HG03460 (cell line): ENCODE measurements around the gene GXYLT1.
"Not testable (repeated sequence)": the region's sequence is repeated elsewhere in the genome, so short reads cannot be mapped to it uniquely, and the experiment has no call there.

Source experiments
- ATAC-seq: cut with Tn5 transposase; IDR thresholded peaks from one replicate; pipeline ENCODE4 v1.9.1; 2021; ENCODE audit not compliant: unreplicated experiment

GXYLT1 gene, protein sequence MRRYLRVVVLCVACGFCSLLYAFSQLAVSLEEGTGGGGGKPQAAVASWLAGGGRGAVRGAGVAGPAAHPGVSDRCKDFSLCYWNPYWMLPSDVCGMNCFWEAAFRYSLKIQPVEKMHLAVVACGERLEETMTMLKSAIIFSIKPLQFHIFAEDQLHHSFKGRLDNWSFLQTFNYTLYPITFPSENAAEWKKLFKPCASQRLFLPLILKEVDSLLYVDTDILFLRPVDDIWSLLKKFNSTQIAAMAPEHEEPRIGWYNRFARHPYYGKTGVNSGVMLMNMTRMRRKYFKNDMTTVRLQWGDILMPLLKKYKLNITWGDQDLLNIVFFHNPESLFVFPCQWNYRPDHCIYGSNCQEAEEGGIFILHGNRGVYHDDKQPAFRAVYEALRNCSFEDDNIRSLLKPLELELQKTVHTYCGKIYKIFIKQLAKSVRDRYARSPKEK

DNA sequence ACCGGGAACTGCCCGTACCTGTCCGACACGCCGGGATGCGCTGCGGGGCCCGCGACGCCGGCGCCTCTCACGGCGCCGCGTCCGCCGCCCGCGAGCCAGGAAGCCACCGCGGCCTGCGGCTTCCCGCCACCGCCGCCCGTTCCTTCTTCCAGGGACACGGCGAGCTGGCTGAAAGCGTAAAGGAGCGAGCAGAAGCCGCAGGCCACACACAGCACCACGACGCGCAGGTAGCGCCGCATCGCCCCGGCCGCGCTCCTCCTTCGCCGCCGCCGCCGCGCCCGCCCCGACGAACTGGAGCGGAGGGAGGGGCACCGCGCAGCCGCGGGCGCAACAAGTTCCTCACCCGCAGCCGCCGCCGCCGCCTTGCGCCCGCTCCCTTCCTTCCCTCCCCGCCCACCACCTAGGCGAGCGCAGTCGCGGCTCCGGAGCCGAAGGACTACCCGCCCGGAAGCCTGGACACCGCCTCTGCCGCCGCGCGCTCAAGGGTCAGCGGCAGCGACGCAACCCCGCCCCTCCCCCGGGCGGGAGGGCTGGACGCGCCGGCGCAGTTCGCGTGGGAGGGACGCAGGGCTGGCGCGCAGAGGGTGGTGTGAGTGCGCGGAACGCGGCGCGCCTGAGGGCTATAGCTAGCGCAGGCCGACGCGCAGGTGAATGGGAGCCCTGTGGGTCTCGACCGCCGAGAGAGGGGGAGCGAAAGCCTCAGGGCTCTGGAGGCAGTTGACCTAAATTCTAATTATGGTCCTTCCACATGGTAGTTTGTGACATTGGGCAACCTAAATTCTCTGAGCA lies at the start of gene GXYLT1:
TSS of gene GXYLT1 (minus strand) at position 467 of the 789 bp plus-strand sequence. CDS start at position 239, 228 bp downstream.
- peak; percentile 91 for ATAC-seq

DNA sequence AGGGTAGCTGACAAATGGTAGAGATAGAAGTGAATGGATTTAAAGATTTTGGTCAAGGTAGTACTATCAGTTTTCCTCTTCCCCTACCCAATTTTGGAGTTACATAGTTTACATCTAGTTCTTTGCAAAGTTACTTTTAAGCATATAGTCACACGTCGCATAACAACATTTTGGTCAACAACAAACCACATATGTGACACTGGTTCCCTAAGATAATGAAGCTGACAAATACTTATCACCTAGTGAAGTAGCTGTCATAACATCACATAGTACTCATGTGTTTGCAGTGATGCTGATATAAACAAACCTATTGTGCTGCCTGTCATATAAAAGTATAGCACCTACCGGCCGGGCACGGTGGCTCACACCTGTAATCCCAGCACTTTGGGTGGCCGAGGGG lies 48.0 kb upstream of the GXYLT1 start:
- no peak for ATAC-seq

- no peak for ATAC-seq
These were observed 47.6 kb upstream of the GXYLT1 start for GRCh38 chr12:42192258-42192657.

- ATAC-seq = no peak
These were observed 45.7 kb upstream of the GXYLT1 start for GRCh38 chr12:42190376-42190775.

DNA sequence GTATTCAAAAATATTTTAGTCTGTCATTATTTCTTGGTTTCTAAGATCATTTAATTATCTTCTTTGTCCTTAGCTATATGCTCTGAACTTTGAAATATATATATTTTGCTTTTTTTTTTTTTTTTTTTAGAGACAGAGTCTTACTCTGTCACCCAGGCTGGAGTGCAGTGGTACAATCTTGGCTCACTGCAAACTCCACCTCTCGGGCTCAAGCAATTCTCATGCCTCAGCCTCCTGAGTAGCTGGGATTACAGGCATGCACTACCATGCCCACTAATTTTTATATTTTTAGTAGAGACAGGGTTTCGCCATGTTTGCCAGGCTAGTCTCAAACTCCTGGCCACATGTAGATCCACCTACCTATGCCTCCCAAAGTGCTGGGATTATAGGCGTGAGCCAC lies 43.6 kb upstream of the GXYLT1 start:
- not testable (repeated sequence) for ATAC-seq

GRCh38 chr12:42187799-42188198 lies 43.1 kb upstream of the GXYLT1 start:
- ATAC-seq = no peak

DNA sequence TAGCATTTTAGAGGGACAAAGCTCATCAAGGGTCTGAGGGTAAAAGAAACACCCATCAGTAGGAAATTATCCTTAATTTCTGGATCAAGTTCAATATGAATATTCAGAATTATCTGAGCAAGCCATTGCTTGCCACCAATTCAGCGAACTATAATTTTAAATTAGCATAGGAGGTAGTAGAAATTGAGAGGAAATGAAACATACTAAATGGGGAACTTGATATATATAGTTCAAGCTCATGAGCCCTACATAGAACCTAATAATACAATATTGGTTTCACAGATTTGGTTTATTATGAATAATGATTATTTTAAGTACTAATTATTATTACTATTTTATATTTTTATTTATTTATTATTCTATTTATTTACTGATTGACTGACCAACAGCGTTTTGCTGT lies 42.1 kb upstream of the GXYLT1 start:
- no peak for ATAC-seq

GRCh38 chr12:42182394-42182793 lies 37.7 kb upstream of the GXYLT1 start:
- no peak for ATAC-seq

DNA sequence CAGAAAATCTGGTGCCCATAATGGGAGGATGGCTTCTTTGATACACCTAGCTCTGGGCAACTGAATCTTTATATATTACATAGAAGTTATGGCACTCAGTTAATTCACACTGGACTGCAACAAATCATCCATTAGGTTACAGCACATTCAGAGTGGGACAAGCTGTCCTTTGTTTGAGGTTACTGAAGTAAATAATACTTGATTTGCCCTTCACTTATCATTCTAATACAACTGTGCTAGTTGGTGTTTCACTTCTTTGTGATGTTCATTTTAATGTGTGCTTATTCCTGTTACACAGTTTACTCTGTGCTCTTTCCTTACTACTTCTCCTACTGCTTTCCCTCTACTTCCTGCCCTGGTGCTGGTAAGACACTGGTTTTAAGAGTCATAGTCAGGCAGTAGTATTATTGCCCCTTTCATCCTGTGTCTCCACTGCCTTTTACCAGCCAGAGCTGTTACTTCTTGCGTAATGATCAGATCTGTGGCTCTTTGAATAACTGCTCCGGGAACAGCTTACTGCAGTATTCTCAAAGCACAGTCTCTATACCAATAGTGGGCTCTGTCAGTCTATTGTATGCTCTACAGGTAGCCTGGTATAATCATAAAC lies 36.4 kb upstream of the GXYLT1 start:
- no peak for ATAC-seq

GRCh38 chr12:42178101-42178500 lies 33.4 kb upstream of the GXYLT1 start:
- no peak for ATAC-seq

GRCh38 chr12:42174978-42175377 lies 30.3 kb upstream of the GXYLT1 start:
- no peak for ATAC-seq

- ATAC-seq = no peak
These were observed 29.4 kb upstream of the GXYLT1 start for GRCh38 chr12:42173961-42174521.

- ATAC-seq = no peak
These were observed 28.0 kb upstream of the GXYLT1 start for GRCh38 chr12:42172441-42173210.

DNA sequence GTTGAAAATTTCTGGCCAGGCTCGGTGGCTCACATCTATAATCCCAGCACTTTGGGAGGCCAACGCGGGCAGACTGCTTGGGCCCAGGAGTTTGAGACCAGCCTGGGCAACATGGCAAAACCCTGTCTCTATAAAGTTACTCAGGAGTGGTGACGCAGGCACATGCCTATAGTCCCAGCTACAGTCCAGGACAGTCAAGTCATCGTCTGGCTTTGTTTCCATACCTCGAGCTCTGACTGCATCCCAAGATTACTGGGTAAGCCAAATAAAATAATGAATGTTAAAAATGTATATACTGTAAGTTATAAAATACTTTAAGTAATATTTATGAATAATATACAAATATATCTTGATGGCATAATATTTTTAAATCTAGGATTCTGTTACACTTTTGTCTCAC lies 23.0 kb upstream of the GXYLT1 start:
- ATAC-seq = no peak

GRCh38 chr12:42166501-42166900 lies 21.8 kb upstream of the GXYLT1 start:
- ATAC-seq = no peak

DNA sequence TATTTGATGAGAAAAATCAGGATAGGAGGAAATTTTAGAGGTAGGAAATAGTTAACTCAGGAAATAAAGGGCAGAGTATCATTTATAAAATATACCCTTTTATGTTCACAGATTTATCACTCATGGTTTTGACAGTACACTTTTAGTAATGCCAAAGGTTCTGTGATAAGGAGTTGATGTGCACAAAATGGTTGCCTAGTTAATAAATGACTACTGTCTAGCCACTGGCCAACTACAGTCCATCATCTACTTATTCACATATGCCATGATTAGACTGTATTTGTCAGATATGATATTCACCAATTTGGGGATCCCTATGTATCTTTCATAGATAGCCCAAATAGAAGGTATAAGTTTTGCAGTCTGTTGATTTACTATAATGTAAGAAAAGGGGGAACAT lies 19.2 kb upstream of the GXYLT1 start:
- ATAC-seq = no peak

- no peak for ATAC-seq
These were observed 18.3 kb upstream of the GXYLT1 start for GRCh38 chr12:42162965-42163364.

DNA sequence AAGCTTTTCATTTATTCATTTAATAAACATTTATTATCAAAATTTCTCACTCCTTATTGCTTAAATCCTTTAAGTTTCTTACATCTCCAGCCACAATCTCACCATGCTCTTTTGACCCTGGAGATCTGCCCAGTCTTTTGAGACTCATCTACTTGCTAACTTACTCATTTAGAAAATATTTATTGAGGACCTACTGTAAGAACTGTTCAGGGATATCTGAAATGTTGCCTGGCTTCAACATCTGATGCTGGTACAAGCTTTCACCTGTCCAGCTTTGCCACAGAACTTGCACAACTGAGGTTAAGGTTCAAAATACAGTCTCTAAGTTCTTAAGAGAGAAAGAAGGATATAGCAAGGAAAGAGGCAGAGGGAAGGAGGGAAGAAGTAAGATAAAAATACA lies 17.5 kb upstream of the GXYLT1 start:
- no peak for ATAC-seq

GRCh38 chr12:42161529-42161928 lies 16.9 kb upstream of the GXYLT1 start:
- ATAC-seq = no peak

DNA sequence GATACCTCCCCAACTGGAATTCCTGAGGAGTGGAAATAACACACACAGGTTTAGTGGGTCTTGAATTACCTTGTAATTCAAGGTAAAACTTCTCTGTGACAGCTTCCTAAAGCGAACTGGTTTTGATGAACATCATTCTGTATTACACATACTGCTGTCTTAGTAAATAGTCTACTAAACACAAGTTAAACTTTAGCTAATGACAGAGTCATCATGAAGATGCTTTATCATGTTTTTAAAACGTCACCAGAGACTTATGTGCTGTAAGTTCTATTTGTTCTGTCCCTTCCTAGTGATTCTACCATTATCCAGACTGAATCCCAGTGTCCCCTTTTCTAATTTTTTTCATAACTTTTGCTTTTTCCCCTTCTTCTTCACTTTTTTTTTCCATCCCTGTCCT lies 11.6 kb upstream of the GXYLT1 start:
- no peak for ATAC-seq
